Lower lobe of right lung (tissue), 2 donors: ENCODE data around the gene WSCD2. TPM values are rescaled to one million over a fixed set of nuclear protein-coding genes. Genes with fewer than 3 reads are reported as not detected.

Experiments
- ATAC-seq, 2 donors: fragments of 200-7000 bp; cut with Tn5 transposase; one replicate each; pipeline ENCODE4 v1.9.1; 2020 to 2022; ENCODE audit warnings: mild to moderate bottlenecking in 2 of 2, moderate library complexity in 2 of 2
- DNase-seq: peaks from one replicate; pipeline ENCODE4 v3.0.0-alpha.2; 2020
- H3K27ac ChIP-seq: fragments of 200-600 bp; one replicate; pipeline ENCODE4 v1.8.0; 2022
- H3K27me3 ChIP-seq: fragments of 200-600 bp; one replicate; pipeline ENCODE4 v1.8.0; 2022; ENCODE audit warnings: low read depth
- H3K36me3 ChIP-seq: fragments of 200-600 bp; one replicate; pipeline ENCODE4 v1.8.0; 2022; ENCODE audit warnings: mild to moderate bottlenecking
- H3K4me1 ChIP-seq: fragments of 200-600 bp; one replicate; pipeline ENCODE4 v1.8.0; 2022
- H3K4me3 ChIP-seq: fragments of 200-600 bp; one replicate; pipeline ENCODE4 v1.8.0; 2022; ENCODE audit warnings: mild to moderate bottlenecking
- H3K9me3 ChIP-seq: fragments of 200-600 bp; one replicate; pipeline ENCODE4 v1.8.0; 2022
- CTCF ChIP-seq: fragments of 200-600 bp; IDR thresholded peaks from one replicate; pipeline ENCODE4 v1.8.0; 2022; ENCODE audit warnings: antibody characterized with exemption, mild to moderate bottlenecking
- intact Hi-C: fragments of 100-400 bp; cut with DNase I; formaldehyde crosslinking; loops from one replicate; pipeline ENCODE4 v1.11.0; 2022
- total RNA-seq: library from RNA; stranded (reverse); fragmentation: NEBNext Ultra II Directional; extraction: Animal tissue kit (Norgen Biotek cat#: 25700); gene quantifications from one replicate; pipeline ENCODE4 v1.2.1, GENCODE V29; 2021
- donor health status: DM: no; HTN: yes; CAD: no; lungs with severe emphysema.

WSCD2 gene
- total RNA-seq, 1 donor from 2014 or later, result 0.89 TPM

GRCh38 chr12:108150436-108150835 lies 21.3 kb downstream of the WSCD2 start:
- no peak overlapping the region for H3K4me3 ChIP-seq
- H3K4me1 ChIP-seq, result no peaks in the 10 kb centered on the region
- H3K36me3 ChIP-seq, result no peaks in the 10 kb centered on the region
- intact Hi-C loops, result no loop called here
- DNase-seq (no peak), ATAC-seq (no peak)
- no peak overlapping the region for H3K27ac ChIP-seq
- peaks cover 5% of the 10 kb centered on the region for H3K27me3 ChIP-seq
- TF ChIP-seq CTCF, result no peak
- no peaks in the 10 kb centered on the region for H3K9me3 ChIP-seq

- Histone ChIP-seq H3K27me3 (peaks cover 5% of the 10 kb centered on the region), H3K27ac (no peak overlapping the region), H3K4me1 (no peaks in the 10 kb centered on the region), H3K9me3 (no peaks in the 10 kb centered on the region), H3K4me3 (no peak overlapping the region), H3K36me3 (no peaks in the 10 kb centered on the region)
- no peak for TF ChIP-seq CTCF
- ATAC-seq (no peak), DNase-seq (no peak)
- intact Hi-C loops, result no loop called here
Observed at GRCh38 chr12:108151533-108152169, 22.6 kb downstream of the WSCD2 start.

- DNase-seq, result no peak
- intact Hi-C loops, result no loop called here
- H3K4me1 ChIP-seq, result no peaks in the 10 kb centered on the region
- no peaks in the 10 kb centered on the region for H3K9me3 ChIP-seq
- TF ChIP-seq CTCF, result no peak
- no peak overlapping the region for H3K27ac ChIP-seq
- no peaks in the 10 kb centered on the region for H3K36me3 ChIP-seq
- ATAC-seq, result no peak
- peaks cover 5% of the 10 kb centered on the region for H3K27me3 ChIP-seq
- no peak overlapping the region for H3K4me3 ChIP-seq
Observed at GRCh38 chr12:108152170-108152538, 23.1 kb downstream of the WSCD2 start.

GRCh38 chr12:108156717-108157116 lies 27.6 kb downstream of the WSCD2 start:
- DNase-seq (no peak), ATAC-seq (no peak)
- intact Hi-C loops, result no loop called here
- Histone ChIP-seq H3K36me3 (no peaks in the 10 kb centered on the region), H3K27ac (no peak overlapping the region), H3K4me3 (no peak overlapping the region), H3K4me1 (no peaks in the 10 kb centered on the region), H3K9me3 (no peaks in the 10 kb centered on the region), H3K27me3 (no peaks in the 10 kb centered on the region)
- TF ChIP-seq CTCF, result no peak

GRCh38 chr12:108157870-108158459 lies 28.9 kb downstream of the WSCD2 start:
- Histone ChIP-seq H3K36me3 (no peaks in the 10 kb centered on the region), H3K27ac (no peak overlapping the region), H3K4me1 (no peaks in the 10 kb centered on the region), H3K9me3 (no peaks in the 10 kb centered on the region), H3K4me3 (no peak overlapping the region), H3K27me3 (no peaks in the 10 kb centered on the region)
- intact Hi-C loops, result no loop called here
- ATAC-seq, result no peak
- TF ChIP-seq CTCF, result no peak
- DNase-seq, result no peak
